CD4-positive, alpha-beta T cell (primary cell): ENCODE data around the gene NLRP12. TPM values are rescaled to one million over a fixed set of nuclear protein-coding genes. Genes with fewer than 3 reads are reported as not detected.

Experiments used
- ATAC-seq: fragments of 200-7000 bp; cut with Tn5 transposase; one replicate; pipeline ENCODE4 v1.10.0; 2022; ENCODE audit warnings: mild to moderate bottlenecking; ENCODE audit not compliant: poor library complexity
- CTCF ChIA-PET: fragments of 350-600 bp; sonication (Branson Sonifier 250); formaldehyde crosslinking; loops from one replicate; lab custom pipeline; 2021; ENCODE audit warnings: antibody characterized with exemption, inconsistent platforms; lab: Charles Lee
- POLR2A ChIA-PET: fragments of 350-600 bp; sonication (Branson Sonifier 250); formaldehyde crosslinking; loops from one replicate; lab custom pipeline; 2021; ENCODE audit warnings: antibody characterized with exemption, inconsistent platforms; lab: Charles Lee
- DNase-seq, 14 experiments: peaks; one replicate each; pipeline ENCODE4 v3.0.0-alpha.2; 2013 to 2020; ENCODE audit warnings: mixed read lengths in 2 of 14
- H3K27ac ChIP-seq, 2 donors: one replicate each; pipeline versions ENCODE4 v1.5.1 to v1.7.0; 2013; ENCODE audit warnings: low read length in 2 of 2, low read depth in 1 of 2, mild to moderate bottlenecking in 1 of 2
- H3K27me3 ChIP-seq, 2 experiments: 1 replicate in 1 of 2; 2 replicates in 1 of 2; pipeline versions ENCODE4 v1.6.1 to v1.7.0; 2013; ENCODE audit warnings: low read length in 2 of 2, control low read depth in 1 of 2, mild to moderate bottlenecking in 1 of 2, moderate library complexity in 1 of 2; ENCODE audit not compliant: insufficient read depth in 2 of 2, control insufficient read depth in 1 of 2
- H3K36me3 ChIP-seq: one replicate; pipeline ENCODE4 v1.6.1; 2013; ENCODE audit warnings: low read length, control low read depth; ENCODE audit not compliant: insufficient read depth
- H3K4me1 ChIP-seq: one replicate; pipeline ENCODE4 v1.6.1; 2013; ENCODE audit warnings: low read length, control low read depth; ENCODE audit not compliant: insufficient read depth
- H3K4me3 ChIP-seq: one replicate; pipeline ENCODE4 v1.5.1; 2013; ENCODE audit warnings: mild to moderate bottlenecking, low read length, moderate library complexity
- H3K9me3 ChIP-seq, 2 experiments: 1 replicate in 1 of 2; 2 replicates in 1 of 2; pipeline versions ENCODE4 v1.6.1 to v1.7.0; 2013; ENCODE audit warnings: low read length in 2 of 2, mild to moderate bottlenecking in 2 of 2, control low read depth in 1 of 2, moderate library complexity in 1 of 2; ENCODE audit not compliant: control insufficient read depth in 1 of 2, insufficient read depth in 1 of 2
- H3K27ac Mint-ChIP-seq: one replicate; pipeline ENCODE4 v1.8.0; 2020; ENCODE audit warnings: mixed read lengths
- H3K27me3 Mint-ChIP-seq: one replicate; pipeline ENCODE4 v1.8.0; 2021; ENCODE audit warnings: mixed read lengths
- H3K36me3 Mint-ChIP-seq: one replicate; pipeline ENCODE4 v1.8.0; 2021; ENCODE audit warnings: low read depth, mixed read lengths
- H3K4me1 Mint-ChIP-seq: one replicate; pipeline ENCODE4 v1.8.0; 2021; ENCODE audit warnings: low read depth, mixed read lengths
- H3K4me3 Mint-ChIP-seq: one replicate; pipeline ENCODE4 v1.8.0; 2020; ENCODE audit warnings: mild to moderate bottlenecking, mixed read lengths
- H3K9me3 Mint-ChIP-seq: one replicate; pipeline ENCODE4 v1.8.0; 2020; ENCODE audit warnings: mixed read lengths
- intact Hi-C, 2 experiments: fragments of 100-400 bp; cut with DNase I in 1 of 2; cut with micrococcal nuclease in 1 of 2; formaldehyde crosslinking; loops; one replicate each; pipeline versions ENCODE4 v1.15.1 to v1.9.0; 2023 to 2025; cut with DNase I, micrococcal nuclease
- total RNA-seq, 174 experiments: library from RNA in 2 of 174; stranded (reverse) in 2 of 174; gene quantifications; one replicate each; pipeline ENCODE4 v1.2.3 and lab custom pipeline; 2021 to 2026
- TF ChIP-seq, protein P1 (sequence below): fragments of 200-600 bp; IDR thresholded peaks from one replicate; pipeline ENCODE4 v1.8.0; 2022; ENCODE audit warnings: antibody characterized with exemption, mild to moderate bottlenecking

Gene NLRP12
- total RNA-seq, 2 experiments from 2014 or later = 0.08 TPM; not detected in 1

GRCh38 chr19:53812335-53812734 lies 11.8 kb downstream of the NLRP12 start:
- ATAC-seq = no peak
- Histone ChIP-seq H3K4me1 (no peaks in the 10 kb centered on the region), H3K36me3 (no peaks in the 10 kb centered on the region), H3K27me3 (no peaks in the 10 kb centered on the region), H3K9me3 (peaks cover 0 to 8% of the 10 kb centered on the region in 2 experiments), H3K27ac (no peak overlapping the region), H3K4me3 (no peak overlapping the region)
- Mint-ChIP-seq H3K9me3 (no peaks in the 10 kb centered on the region), H3K27ac (no peak overlapping the region), H3K4me1 (no peaks in the 10 kb centered on the region), H3K4me3 (no peak overlapping the region), H3K36me3 (no peaks in the 10 kb centered on the region), H3K27me3 (no peaks in the 10 kb centered on the region)
- POLR2A ChIA-PET = interaction anchor here (0.6 kb wide), 1 partner anchor 20 kb away, joined by 4 read pairs; no protein-coding TSS in a partner anchor
- no peak for DNase-seq
- TF ChIP-seq, protein P1, sequence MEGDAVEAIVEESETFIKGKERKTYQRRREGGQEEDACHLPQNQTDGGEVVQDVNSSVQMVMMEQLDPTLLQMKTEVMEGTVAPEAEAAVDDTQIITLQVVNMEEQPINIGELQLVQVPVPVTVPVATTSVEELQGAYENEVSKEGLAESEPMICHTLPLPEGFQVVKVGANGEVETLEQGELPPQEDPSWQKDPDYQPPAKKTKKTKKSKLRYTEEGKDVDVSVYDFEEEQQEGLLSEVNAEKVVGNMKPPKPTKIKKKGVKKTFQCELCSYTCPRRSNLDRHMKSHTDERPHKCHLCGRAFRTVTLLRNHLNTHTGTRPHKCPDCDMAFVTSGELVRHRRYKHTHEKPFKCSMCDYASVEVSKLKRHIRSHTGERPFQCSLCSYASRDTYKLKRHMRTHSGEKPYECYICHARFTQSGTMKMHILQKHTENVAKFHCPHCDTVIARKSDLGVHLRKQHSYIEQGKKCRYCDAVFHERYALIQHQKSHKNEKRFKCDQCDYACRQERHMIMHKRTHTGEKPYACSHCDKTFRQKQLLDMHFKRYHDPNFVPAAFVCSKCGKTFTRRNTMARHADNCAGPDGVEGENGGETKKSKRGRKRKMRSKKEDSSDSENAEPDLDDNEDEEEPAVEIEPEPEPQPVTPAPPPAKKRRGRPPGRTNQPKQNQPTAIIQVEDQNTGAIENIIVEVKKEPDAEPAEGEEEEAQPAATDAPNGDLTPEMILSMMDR = no peak
- CTCF ChIA-PET = interaction anchor here (1.6 kb wide), 1 partner anchor 19 kb away, joined by 4 read pairs; no protein-coding TSS in a partner anchor
- intact Hi-C loops = no loop called here

- POLR2A ChIA-PET = no interaction called here
- H3K4me1 ChIP-seq = no peaks in the 10 kb centered on the region
These were observed 13.2 kb downstream of the NLRP12 start for GRCh38 chr19:53810891-53811290.

GRCh38 chr19:53810187-53810546 lies 13.9 kb downstream of the NLRP12 start:
- no peaks in the 10 kb centered on the region for H3K9me3 Mint-ChIP-seq
- H3K27me3 Mint-ChIP-seq = no peaks in the 10 kb centered on the region
- H3K36me3 Mint-ChIP-seq = no peaks in the 10 kb centered on the region
- no peaks in the 10 kb centered on the region for H3K4me1 Mint-ChIP-seq
- Histone ChIP-seq H3K27ac (no peak overlapping the region), H3K4me3 (no peak overlapping the region), H3K9me3 (peaks cover 0 to 8% of the 10 kb centered on the region in 2 experiments), H3K36me3 (no peaks in the 10 kb centered on the region), H3K27me3 (no peaks in the 10 kb centered on the region), H3K4me1 (no peaks in the 10 kb centered on the region)
- ATAC-seq = no peak
- intact Hi-C loops = no loop called here
- H3K4me3 Mint-ChIP-seq = no peak overlapping the region
- POLR2A ChIA-PET = no interaction called here
- DNase-seq = no peak
- CTCF ChIA-PET = interaction anchor here (1.6 kb wide), 1 partner anchor 17 kb away, joined by 5 read pairs; no protein-coding TSS in a partner anchor
- H3K27ac Mint-ChIP-seq = no peak overlapping the region
- TF ChIP-seq, protein P1 = no peak

More at GRCh38 chr19:53810891-53811290, 13.2 kb downstream of the NLRP12 start:
- H3K4me1 Mint-ChIP-seq = no peaks in the 10 kb centered on the region
- CTCF ChIA-PET = no interaction called here
- TF ChIP-seq, protein P1 = no peak
- ATAC-seq (no peak), DNase-seq (no peak)
- H3K27ac Mint-ChIP-seq = no peak overlapping the region
- intact Hi-C loops = no loop called here
- H3K36me3 Mint-ChIP-seq = no peaks in the 10 kb centered on the region
- H3K36me3 ChIP-seq = no peaks in the 10 kb centered on the region
- no peak overlapping the region for H3K4me3 ChIP-seq
- no peak overlapping the region for H3K27ac ChIP-seq
- no peaks in the 10 kb centered on the region for H3K27me3 ChIP-seq
- no peak overlapping the region for H3K4me3 Mint-ChIP-seq
- no peaks in the 10 kb centered on the region for H3K27me3 Mint-ChIP-seq
- no peaks in the 10 kb centered on the region for H3K9me3 Mint-ChIP-seq
- peaks cover 0 to 8% of the 10 kb centered on the region in 2 experiments for H3K9me3 ChIP-seq
